Hematopoietic multipotent progenitor cell treated with erythropoietin and hydrocortisone succinate and interleukin-3 and kit ligand, for 4 days (in vitro differentiated cells): Measurements from ENCODE around the gene BACH1.
A peak's percentile ranks its signal among the peaks of the same experiment; 100 is the strongest.

Experiments used
- DNase-seq: peaks from one replicate; pipeline ENCODE4 v3.0.0-alpha.2; 2015

Gene BACH1

GRCh38 chr21:29295066-29295650, 3.6 kb upstream of the BACH1 start:
- DNase-seq: no peak

- DNase-seq: no peak
Measured at GRCh38 chr21:29296446-29296845, 2.3 kb upstream of the BACH1 start.

GRCh38 chr21:29297483-29298347, 1.0 kb upstream of the BACH1 start:
- no peak for DNase-seq

GRCh38 chr21:29299046-29299915, 559 bp downstream of the BACH1 start:
- DNase-seq: peak; percentile 84

GRCh38 chr21:29299916-29300806, 1.4 kb downstream of the BACH1 start:
- peak; percentile 88 for DNase-seq

- DNase-seq: no peak
Measured at GRCh38 chr21:29300807-29301138, 2.1 kb downstream of the BACH1 start.

- no peak for DNase-seq
Measured at GRCh38 chr21:29301691-29302090, 3.0 kb downstream of the BACH1 start.

GRCh38 chr21:29302359-29302875, 3.7 kb downstream of the BACH1 start:
- peak; percentile 42 for DNase-seq

GRCh38 chr21:29303288-29303687, 4.6 kb downstream of the BACH1 start:
- DNase-seq: no peak

- peak; percentile 71 for DNase-seq
Measured at GRCh38 chr21:29304597-29304996, 5.9 kb downstream of the BACH1 start.

GRCh38 chr21:29305068-29305467, 6.3 kb downstream of the BACH1 start:
- DNase-seq: no peak

GRCh38 chr21:29305561-29305960, 6.8 kb downstream of the BACH1 start:
- DNase-seq: no peak

- no peak for DNase-seq
Measured at GRCh38 chr21:29306920-29307319, 8.2 kb downstream of the BACH1 start.

GRCh38 chr21:29307718-29308455, 9.2 kb downstream of the BACH1 start:
- DNase-seq: no peak

GRCh38 chr21:29308456-29308783, 9.7 kb downstream of the BACH1 start:
- no peak for DNase-seq

- DNase-seq: no peak
Measured at GRCh38 chr21:29309703-29310102, 11.0 kb downstream of the BACH1 start.

GRCh38 chr21:29311802-29312201, 13.1 kb downstream of the BACH1 start:
- DNase-seq: no peak

- no peak for DNase-seq
Measured at GRCh38 chr21:29312981-29313380, 14.3 kb downstream of the BACH1 start.

GRCh38 chr21:29313662-29314408, 15.1 kb downstream of the BACH1 start:
- DNase-seq: no peak

- DNase-seq: no peak
Measured at GRCh38 chr21:29315131-29315749, 16.5 kb downstream of the BACH1 start.
